ENCODE results near the gene S100A14.
"Not testable (repeated sequence)": the region's sequence is repeated elsewhere in the genome, so short reads cannot be mapped to it uniquely, and the experiment has no call there.

GRCh38 chr1:153575081-153575491 lies 41.0 kb downstream of the S100A14 start:
- not testable (repeated sequence) for TF ChIP-seq CTCF (CRISPR knock-in tag; IDR thresholded peaks at IDR 0.05); CHD2 (IDR thresholded peaks at IDR 0.05; ENCODE audit: low read depth, low read length); ATF3 (CRISPR knock-in tag; IDR thresholded peaks at IDR 0.05); MXD1 (CRISPR knock-in tag; IDR thresholded peaks at IDR 0.05); POLR2A (IDR thresholded peaks at IDR 0.05; ENCODE audit: insufficient read depth in 1 of 2, low read depth in 2 of 2, low read length in 2 of 2); ZBTB21 (CRISPR knock-in tag; IDR thresholded peaks at IDR 0.05)

Measured in HepG2 (cell line).